ENCODE data around the gene SEMA4F.

- TF ChIP-seq GATA2 (IDR thresholded peaks at IDR 0.05; ENCODE audit: low read depth, low read length) (no peak), GATA3 (IDR thresholded peaks at IDR 0.05; ENCODE audit: low read depth, low read length) (no peak)
These were observed 7.1 kb upstream of the SEMA4F start for GRCh38 chr2:74646834-74647482.
